ENCODE data around the gene SPNS3. TPM values are rescaled to one million over a fixed set of nuclear protein-coding genes. Genes with fewer than 3 reads are reported as not detected.

Gene SPNS3
- total RNA-seq, 4 donors from 2014 or later, result 1.7 TPM; not detected in 3

DNA sequence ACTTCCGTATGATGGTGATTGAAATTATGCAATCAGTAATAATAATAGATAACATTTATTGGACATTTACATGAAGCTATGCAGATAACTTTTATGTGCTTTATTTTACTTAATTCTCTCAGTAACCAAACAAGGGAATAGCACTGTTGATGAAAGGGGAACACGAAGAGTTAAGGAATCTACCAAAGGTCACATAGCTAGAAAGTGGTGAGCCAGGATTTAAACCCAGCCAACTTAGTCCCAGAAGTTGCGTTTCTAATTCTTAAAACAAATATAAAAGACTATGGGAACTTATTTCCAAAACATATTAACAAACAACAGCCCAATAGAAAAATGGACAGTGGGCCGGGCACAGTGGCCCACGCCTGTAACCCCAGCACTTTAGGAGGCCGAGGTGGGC, 9.7 kb downstream of the SPNS3 start:
- TF ChIP-seq, protein P1, sequence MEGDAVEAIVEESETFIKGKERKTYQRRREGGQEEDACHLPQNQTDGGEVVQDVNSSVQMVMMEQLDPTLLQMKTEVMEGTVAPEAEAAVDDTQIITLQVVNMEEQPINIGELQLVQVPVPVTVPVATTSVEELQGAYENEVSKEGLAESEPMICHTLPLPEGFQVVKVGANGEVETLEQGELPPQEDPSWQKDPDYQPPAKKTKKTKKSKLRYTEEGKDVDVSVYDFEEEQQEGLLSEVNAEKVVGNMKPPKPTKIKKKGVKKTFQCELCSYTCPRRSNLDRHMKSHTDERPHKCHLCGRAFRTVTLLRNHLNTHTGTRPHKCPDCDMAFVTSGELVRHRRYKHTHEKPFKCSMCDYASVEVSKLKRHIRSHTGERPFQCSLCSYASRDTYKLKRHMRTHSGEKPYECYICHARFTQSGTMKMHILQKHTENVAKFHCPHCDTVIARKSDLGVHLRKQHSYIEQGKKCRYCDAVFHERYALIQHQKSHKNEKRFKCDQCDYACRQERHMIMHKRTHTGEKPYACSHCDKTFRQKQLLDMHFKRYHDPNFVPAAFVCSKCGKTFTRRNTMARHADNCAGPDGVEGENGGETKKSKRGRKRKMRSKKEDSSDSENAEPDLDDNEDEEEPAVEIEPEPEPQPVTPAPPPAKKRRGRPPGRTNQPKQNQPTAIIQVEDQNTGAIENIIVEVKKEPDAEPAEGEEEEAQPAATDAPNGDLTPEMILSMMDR (IDR thresholded peaks at IDR 0.05; ENCODE audit: low read depth), result no peak

DNA sequence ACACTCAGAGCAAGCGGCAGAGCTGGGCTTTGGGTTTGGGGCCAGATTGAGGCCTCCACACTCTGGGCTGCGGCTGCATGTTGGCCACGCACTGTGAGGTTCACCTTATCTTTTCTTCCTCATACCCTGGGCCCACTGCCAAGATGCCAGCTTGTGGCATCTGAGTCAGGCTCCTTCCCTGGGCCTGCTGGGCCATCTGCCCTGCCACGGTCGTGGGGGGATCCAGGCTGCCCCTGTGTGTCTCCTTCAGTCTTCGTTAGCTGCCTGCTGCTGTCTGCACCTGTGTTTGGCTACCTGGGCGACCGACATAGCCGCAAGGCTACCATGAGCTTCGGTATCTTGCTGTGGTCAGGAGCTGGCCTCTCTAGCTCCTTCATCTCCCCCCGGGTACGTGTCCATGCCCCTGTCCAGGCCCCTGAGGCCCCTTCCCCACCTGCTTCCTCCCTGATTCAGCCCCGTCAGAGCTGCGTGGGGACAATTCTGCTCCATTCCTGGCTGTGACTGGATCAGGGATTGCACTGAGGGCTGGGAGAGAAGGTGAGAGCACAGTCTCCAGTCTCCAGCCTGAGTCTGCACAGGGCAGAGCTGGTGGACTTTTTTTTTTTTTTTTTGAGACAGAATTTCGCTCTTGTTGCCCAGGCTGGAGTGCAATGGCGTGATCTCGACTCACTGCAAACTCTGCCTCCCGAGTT, 11.2 kb downstream of the SPNS3 start:
- TF ChIP-seq, protein P1 (IDR thresholded peaks at IDR 0.05; ENCODE audit: low read depth), result no peak

- TF ChIP-seq, protein P1 (IDR thresholded peaks at IDR 0.05; ENCODE audit: low read depth), result no peak
Measured at GRCh38 chr17:4445731-4446130, 12.0 kb downstream of the SPNS3 start.

DNA sequence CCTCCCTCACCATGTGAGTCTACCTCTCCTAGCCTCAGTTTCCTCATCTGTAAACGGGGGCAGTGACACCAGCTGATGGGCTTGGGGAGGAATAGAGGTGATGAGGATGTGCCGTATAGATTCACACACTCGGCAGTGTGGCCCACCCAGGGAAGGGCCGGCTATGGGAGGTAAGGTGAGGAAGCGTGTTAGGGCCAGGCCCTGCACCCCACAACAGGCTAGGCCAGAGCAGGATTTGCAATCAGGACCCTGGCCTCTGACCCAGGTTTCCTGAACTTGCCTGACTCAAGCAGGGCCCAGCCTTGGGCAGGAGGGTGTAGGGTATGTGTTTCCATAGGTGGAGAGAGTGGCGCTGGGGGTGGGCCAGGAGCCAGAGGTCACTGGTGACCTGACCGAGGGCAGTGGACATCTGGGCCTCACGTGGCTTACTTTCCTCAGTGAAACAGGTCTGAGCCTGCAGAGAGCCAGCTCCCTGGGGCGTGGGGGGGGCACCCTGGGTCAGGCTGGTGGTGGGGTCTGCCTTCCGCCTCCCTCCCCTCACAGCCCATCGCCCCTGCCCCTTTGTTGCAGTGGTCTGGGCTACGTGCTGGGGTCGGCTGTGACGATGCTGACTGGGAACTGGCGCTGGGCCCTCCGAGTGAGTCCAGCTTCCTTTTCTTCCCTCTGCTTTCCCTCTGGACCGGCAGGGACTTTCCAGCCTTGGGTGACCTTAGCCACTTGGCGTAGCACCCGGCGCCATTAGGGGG, 12.8 kb downstream of the SPNS3 start:
- TF ChIP-seq, protein P1 (IDR thresholded peaks at IDR 0.05; ENCODE audit: low read depth), result no peak

GRCh38 chr17:4448197-4448980, 14.6 kb downstream of the SPNS3 start:
- TF ChIP-seq, protein P1 (IDR thresholded peaks at IDR 0.05; ENCODE audit: low read depth), result no peak

DNA sequence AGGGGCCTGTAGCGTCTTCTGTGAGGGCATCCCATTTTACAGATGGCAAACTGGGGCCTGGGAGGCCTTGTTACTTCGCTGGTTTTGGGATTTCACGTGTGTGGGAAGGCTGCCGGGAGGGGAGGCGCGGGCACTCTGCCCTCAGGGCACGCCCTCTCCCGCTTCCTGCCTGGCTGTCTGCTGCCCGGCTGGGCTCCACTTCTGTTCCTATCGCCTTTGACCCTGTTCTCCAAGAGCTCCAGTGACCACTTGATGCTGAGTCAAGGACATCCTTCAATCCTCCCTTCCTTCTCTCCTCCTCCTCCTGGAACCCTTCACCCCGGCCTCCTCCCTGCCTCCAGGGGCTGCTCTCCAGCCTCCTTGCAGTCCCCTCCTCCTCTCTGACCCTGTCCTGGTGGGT, 16.0 kb downstream of the SPNS3 start:
- TF ChIP-seq, protein P1 (IDR thresholded peaks at IDR 0.05; ENCODE audit: low read depth), result no peak
